GM19023 (cell line): Measurements from ENCODE around the gene JUND.
"Not testable (repeated sequence)": the region's sequence is repeated elsewhere in the genome, so short reads cannot be mapped to it uniquely, and the experiment has no call there.

Experiments used
- ATAC-seq: cut with Tn5 transposase; IDR thresholded peaks from one replicate; pipeline ENCODE4 v1.9.1; 2021; ENCODE audit warnings: mild to moderate bottlenecking, moderate library complexity; ENCODE audit not compliant: unreplicated experiment

JUND gene

GRCh38 chr19:18281082-18282020 is at the start of gene JUND:
JUND (minus strand) TSS chr19:18281622; CDS start chr19:18281484, 138 bp downstream.
- ATAC-seq, result peak; percentile 64

- ATAC-seq, result no peak
Observed at GRCh38 chr19:18330868-18331267, 49.4 kb upstream of the JUND start.

- no peak for ATAC-seq
Observed at GRCh38 chr19:18329035-18329376, 47.6 kb upstream of the JUND start.

- ATAC-seq, result peak; percentile 82
Observed at GRCh38 chr19:18328340-18329034, 47.1 kb upstream of the JUND start.

GRCh38 chr19:18326772-18327171 is 45.4 kb upstream of the JUND start:
- no peak for ATAC-seq

GRCh38 chr19:18324373-18324731 is 42.9 kb upstream of the JUND start:
- not testable (repeated sequence) for ATAC-seq

- ATAC-seq, result peak; percentile 90
Observed at GRCh38 chr19:18322759-18323460, 41.5 kb upstream of the JUND start, which contains the start of gene LSM4. LSM4 (minus strand) TSS chr19:18323076; CDS start chr19:18323020, 56 bp downstream.

GRCh38 chr19:18322318-18322758 is 40.9 kb upstream of the JUND start:
- peak; percentile 8 for ATAC-seq

GRCh38 chr19:18321734-18322102 is 40.3 kb upstream of the JUND start:
- no peak for ATAC-seq

- no peak for ATAC-seq
Observed at GRCh38 chr19:18320865-18321733, 39.7 kb upstream of the JUND start.

- ATAC-seq, result no peak
Observed at GRCh38 chr19:18319591-18320135, 38.2 kb upstream of the JUND start.

GRCh38 chr19:18317961-18318800 is 36.8 kb upstream of the JUND start:
- ATAC-seq, result no peak

GRCh38 chr19:18313398-18313797 is 32.0 kb upstream of the JUND start:
- ATAC-seq, result no peak

GRCh38 chr19:18312092-18312534 is 30.7 kb upstream of the JUND start:
- no peak for ATAC-seq

- ATAC-seq, result no peak
Observed at GRCh38 chr19:18311502-18312091, 30.2 kb upstream of the JUND start.

- ATAC-seq, result no peak
Observed at GRCh38 chr19:18310966-18311365, 29.5 kb upstream of the JUND start.

GRCh38 chr19:18310118-18310909 is 28.9 kb upstream of the JUND start:
- ATAC-seq, result no peak

GRCh38 chr19:18309525-18310064 is 28.2 kb upstream of the JUND start:
- no peak for ATAC-seq
